SK-N-SH treated with all-trans-retinoic acid at 6 μM for 48 hours (cell line): Measurements from ENCODE around the gene MRPS22.
"Not testable (repeated sequence)": the region's sequence is repeated elsewhere in the genome, so short reads cannot be mapped to it uniquely, and the experiment has no call there.

Source experiments
- CREB5 ChIP-seq: fragments of 250-450 bp; sonication (Bioruptor Pico); IDR thresholded peaks from 2 replicates; pipeline ENCODE4 v1.5.1; 2020; ENCODE audit warnings: low read depth, mild to moderate bottlenecking, moderate library complexity
- RARB ChIP-seq: fragments of 250-450 bp; sonication (Bioruptor Pico); IDR thresholded peaks from 2 replicates; pipeline ENCODE4 v1.8.0; 2021; ENCODE audit warnings: mild to moderate bottlenecking, moderate library complexity

GRCh38 chr3:139382291-139382690 lies 38.5 kb downstream of the MRPS22 start:
- TF ChIP-seq CREB5, RARB (CRISPR knock-in tag): not testable (repeated sequence)
